ENCODE measurements around the gene MCCD1.

The MCCD1 gene

DNA sequence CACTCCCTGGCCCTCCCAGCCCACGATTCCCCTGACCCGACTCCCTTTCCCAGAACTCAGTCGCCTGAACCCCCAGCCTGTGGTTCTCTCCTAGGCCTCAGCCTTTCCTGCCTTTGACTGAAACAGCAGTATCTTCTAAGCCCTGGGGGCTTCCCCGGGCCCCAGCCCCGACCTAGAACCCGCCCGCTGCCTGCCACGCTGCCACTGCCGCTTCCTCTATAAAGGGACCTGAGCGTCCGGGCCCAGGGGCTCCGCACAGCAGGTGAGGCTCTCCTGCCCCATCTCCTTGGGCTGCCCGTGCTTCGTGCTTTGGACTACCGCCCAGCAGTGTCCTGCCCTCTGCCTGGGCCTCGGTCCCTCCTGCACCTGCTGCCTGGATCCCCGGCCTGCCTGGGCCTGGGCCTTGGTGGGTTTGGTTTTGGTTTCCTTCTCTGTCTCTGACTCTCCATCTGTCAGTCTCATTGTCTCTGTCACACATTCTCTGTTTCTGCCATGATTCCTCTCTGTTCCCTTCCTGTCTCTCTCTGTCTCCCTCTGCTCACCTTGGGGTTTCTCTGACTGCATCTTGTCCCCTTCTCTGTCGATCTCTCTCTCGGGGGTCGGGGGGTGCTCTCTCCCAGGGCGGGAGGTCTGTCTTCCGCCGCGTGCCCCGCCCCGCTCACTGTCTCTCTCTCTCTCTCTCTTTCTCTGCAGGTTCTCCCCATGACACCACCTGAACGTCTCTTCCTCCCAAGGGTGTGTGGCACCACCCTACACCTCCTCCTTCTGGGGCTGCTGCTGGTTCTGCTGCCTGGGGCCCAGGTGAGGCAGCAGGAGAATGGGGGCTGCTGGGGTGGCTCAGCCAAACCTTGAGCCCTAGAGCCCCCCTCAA, 43.5 kb downstream of the MCCD1 start, which contains the start of gene LTA:
Gene LTA, plus strand, starts transcription at position 249 of the 871 bp plus-strand sequence. Its CDS starts 454 bp downstream, at position 703.
- no peak for DNase-seq (ENCODE audit: low read depth)

DNA sequence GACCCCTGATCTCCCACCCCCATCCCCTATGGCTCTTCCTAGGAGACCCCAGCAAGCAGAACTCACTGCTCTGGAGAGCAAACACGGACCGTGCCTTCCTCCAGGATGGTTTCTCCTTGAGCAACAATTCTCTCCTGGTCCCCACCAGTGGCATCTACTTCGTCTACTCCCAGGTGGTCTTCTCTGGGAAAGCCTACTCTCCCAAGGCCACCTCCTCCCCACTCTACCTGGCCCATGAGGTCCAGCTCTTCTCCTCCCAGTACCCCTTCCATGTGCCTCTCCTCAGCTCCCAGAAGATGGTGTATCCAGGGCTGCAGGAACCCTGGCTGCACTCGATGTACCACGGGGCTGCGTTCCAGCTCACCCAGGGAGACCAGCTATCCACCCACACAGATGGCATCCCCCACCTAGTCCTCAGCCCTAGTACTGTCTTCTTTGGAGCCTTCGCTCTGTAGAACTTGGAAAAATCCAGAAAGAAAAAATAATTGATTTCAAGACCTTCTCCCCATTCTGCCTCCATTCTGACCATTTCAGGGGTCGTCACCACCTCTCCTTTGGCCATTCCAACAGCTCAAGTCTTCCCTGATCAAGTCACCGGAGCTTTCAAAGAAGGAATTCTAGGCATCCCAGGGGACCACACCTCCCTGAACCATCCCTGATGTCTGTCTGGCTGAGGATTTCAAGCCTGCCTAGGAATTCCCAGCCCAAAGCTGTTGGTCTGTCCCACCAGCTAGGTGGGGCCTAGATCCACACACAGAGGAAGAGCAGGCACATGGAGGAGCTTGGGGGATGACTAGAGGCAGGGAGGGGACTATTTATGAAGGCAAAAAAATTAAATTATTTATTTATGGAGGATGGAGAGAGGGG, 44.7 kb downstream of the MCCD1 start:
- DNase-seq (ENCODE audit: low read depth), result no peak

DNA sequence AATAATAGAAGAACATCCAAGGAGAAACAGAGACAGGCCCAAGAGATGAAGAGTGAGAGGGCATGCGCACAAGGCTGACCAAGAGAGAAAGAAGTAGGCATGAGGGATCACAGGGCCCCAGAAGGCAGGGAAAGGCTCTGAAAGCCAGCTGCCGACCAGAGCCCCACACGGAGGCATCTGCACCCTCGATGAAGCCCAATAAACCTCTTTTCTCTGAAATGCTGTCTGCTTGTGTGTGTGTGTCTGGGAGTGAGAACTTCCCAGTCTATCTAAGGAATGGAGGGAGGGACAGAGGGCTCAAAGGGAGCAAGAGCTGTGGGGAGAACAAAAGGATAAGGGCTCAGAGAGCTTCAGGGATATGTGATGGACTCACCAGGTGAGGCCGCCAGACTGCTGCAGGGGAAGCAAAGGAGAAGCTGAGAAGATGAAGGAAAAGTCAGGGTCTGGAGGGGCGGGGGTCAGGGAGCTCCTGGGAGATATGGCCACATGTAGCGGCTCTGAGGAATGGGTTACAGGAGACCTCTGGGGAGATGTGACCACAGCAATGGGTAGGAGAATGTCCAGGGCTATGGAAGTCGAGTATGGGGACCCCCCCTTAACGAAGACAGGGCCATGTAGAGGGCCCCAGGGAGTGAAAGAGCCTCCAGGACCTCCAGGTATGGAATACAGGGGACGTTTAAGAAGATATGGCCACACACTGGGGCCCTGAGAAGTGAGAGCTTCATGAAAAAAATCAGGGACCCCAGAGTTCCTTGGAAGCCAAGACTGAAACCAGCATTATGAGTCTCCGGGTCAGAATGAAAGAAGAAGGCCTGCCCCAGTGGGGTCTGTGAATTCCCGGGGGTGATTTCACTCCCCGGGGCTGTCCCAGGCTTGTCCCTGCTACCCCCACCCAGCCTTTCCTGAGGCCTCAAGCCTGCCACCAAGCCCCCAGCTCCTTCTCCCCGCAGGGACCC, 45.6 kb downstream of the MCCD1 start:
- no peak for DNase-seq (ENCODE audit: low read depth)

DNA sequence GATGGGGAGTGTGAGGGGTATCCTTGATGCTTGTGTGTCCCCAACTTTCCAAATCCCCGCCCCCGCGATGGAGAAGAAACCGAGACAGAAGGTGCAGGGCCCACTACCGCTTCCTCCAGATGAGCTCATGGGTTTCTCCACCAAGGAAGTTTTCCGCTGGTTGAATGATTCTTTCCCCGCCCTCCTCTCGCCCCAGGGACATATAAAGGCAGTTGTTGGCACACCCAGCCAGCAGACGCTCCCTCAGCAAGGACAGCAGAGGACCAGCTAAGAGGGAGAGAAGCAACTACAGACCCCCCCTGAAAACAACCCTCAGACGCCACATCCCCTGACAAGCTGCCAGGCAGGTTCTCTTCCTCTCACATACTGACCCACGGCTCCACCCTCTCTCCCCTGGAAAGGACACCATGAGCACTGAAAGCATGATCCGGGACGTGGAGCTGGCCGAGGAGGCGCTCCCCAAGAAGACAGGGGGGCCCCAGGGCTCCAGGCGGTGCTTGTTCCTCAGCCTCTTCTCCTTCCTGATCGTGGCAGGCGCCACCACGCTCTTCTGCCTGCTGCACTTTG, 46.7 kb downstream of the MCCD1 start, which contains the start of gene TNF:
Gene TNF, plus strand, starts transcription at position 231 of the 567 bp plus-strand sequence. Its CDS starts 177 bp downstream, at position 408.
- no peak for DNase-seq (ENCODE audit: low read depth)

DNA sequence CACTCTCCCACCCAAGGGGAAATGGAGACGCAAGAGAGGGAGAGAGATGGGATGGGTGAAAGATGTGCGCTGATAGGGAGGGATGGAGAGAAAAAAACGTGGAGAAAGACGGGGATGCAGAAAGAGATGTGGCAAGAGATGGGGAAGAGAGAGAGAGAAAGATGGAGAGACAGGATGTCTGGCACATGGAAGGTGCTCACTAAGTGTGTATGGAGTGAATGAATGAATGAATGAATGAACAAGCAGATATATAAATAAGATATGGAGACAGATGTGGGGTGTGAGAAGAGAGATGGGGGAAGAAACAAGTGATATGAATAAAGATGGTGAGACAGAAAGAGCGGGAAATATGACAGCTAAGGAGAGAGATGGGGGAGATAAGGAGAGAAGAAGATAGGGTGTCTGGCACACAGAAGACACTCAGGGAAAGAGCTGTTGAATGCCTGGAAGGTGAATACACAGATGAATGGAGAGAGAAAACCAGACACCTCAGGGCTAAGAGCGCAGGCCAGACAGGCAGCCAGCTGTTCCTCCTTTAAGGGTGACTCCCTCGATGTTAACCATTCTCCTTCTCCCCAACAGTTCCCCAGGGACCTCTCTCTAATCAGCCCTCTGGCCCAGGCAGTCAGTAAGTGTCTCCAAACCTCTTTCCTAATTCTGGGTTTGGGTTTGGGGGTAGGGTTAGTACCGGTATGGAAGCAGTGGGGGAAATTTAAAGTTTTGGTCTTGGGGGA, 47.4 kb downstream of the MCCD1 start:
- DNase-seq (ENCODE audit: low read depth), result no peak

DNA sequence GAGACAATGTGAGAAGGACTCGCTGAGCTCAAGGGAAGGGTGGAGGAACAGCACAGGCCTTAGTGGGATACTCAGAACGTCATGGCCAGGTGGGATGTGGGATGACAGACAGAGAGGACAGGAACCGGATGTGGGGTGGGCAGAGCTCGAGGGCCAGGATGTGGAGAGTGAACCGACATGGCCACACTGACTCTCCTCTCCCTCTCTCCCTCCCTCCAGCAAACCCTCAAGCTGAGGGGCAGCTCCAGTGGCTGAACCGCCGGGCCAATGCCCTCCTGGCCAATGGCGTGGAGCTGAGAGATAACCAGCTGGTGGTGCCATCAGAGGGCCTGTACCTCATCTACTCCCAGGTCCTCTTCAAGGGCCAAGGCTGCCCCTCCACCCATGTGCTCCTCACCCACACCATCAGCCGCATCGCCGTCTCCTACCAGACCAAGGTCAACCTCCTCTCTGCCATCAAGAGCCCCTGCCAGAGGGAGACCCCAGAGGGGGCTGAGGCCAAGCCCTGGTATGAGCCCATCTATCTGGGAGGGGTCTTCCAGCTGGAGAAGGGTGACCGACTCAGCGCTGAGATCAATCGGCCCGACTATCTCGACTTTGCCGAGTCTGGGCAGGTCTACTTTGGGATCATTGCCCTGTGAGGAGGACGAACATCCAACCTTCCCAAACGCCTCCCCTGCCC, 48.3 kb downstream of the MCCD1 start:
- DNase-seq (ENCODE audit: low read depth), result no peak

DNA sequence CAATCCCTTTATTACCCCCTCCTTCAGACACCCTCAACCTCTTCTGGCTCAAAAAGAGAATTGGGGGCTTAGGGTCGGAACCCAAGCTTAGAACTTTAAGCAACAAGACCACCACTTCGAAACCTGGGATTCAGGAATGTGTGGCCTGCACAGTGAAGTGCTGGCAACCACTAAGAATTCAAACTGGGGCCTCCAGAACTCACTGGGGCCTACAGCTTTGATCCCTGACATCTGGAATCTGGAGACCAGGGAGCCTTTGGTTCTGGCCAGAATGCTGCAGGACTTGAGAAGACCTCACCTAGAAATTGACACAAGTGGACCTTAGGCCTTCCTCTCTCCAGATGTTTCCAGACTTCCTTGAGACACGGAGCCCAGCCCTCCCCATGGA, 48.8 kb downstream of the MCCD1 start:
- DNase-seq (ENCODE audit: low read depth), result no peak

DNA sequence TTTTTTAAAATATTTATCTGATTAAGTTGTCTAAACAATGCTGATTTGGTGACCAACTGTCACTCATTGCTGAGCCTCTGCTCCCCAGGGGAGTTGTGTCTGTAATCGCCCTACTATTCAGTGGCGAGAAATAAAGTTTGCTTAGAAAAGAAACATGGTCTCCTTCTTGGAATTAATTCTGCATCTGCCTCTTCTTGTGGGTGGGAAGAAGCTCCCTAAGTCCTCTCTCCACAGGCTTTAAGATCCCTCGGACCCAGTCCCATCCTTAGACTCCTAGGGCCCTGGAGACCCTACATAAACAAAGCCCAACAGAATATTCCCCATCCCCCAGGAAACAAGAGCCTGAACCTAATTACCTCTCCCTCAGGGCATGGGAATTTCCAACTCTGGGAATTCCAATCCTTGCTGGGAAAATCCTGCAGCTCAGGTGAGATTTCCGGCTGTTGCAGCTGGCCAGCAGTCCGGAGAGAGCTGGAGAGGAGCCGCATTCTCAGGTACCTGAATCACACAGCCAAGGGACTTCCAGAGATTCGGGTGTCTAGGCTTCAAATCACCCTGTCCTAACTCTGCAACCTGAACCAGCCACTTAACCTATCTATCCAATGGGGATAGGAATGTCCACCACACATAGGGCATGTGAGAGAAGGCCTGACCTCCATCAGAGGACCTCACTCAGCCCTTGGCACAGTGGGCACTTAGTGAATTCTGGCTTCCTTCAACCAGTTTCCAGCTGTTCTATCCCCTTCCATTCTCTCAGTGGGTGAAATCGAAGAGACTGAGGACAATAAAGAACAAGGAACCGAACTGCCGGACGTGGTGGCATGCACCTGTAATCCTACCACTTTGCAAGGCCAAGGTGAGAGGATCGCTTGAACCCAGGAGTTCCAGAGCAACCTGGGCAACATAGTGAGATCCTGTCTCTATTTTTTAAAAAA, 49.7 kb downstream of the MCCD1 start:
- no peak for DNase-seq (ENCODE audit: low read depth)

DNA sequence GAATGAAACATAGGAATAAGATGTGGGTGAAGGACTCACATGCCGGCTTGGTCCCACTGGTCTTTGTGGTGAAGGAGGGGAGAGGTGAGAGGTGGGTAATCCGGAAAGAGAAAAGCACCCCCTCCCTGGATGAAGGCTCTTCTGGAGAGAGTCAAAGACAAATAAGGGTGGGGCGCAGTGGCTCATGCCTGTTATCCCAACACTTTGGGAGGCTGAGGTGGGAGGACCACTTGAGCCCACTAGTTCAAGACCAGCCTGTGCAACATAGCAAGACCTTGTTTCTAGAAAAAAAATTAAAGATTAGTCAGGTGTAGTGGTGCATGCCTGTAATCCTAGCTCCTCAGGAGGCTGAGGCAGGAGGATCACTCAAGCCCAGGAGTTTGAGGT, 50.4 kb downstream of the MCCD1 start:
- DNase-seq (ENCODE audit: low read depth), result no peak
